CD4-positive, alpha-beta T cell treated with Interleukin-12 subunit alpha and Interleukin-12 subunit beta, for 1 hour (primary cell): ENCODE measurements around the gene C11orf91.
"Not testable (repeated sequence)": the region's sequence is repeated elsewhere in the genome, so short reads cannot be mapped to it uniquely, and the experiment has no call there.

Experiments used
- DNase-seq: peaks from one replicate; pipeline ENCODE4 v3.0.0-alpha.2; 2020

C11orf91 gene

DNA sequence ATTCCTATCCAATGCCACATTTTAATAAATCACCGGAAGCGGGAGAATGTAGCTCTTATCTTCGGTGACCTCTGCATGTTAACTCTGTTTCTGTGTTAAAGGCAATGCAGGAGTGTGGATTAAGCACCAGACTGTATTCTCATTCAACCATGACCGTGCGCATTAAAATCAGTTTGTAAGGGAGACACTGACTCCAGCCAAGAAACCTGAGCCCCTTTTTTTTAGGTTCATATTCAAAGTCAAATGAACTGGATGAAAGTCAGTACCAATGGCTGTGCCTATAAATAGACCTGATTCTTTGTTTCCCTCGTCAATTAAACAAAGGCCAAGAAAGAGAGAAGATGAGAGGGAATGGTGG, 32.2 kb downstream of the C11orf91 start:
- DNase-seq = no peak

DNA sequence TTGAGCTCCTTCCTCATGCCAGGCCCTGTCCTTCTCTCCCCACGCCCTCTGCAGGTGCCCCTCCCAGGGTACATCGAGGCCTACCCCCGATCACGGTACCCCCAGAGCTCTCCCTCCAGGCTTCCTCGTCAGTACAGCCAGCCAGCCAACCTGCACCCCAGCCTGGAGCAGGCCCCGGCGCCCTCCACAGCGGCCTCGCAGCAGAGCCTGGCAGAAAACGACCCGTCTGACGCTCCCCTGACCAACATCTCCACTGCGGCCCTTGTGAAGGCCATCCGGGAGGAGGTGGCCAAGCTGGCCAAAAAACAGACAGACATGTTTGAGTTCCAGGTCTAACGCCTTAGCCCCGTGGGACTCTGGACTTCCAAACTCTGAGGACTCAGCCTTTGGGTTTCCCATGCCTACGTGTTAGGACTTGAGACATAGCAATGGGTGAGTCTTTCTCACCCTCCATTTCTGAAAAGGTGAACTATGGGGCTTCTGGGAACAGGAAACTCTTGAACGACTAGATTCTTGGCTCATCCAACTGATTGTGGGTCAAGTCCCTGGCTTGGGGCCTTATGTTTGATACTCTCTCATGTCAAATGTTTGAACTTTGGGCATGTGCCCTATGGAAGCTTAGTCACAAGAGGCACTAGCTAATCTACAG, 32.7 kb downstream of the C11orf91 start:
- DNase-seq = no peak

DNA sequence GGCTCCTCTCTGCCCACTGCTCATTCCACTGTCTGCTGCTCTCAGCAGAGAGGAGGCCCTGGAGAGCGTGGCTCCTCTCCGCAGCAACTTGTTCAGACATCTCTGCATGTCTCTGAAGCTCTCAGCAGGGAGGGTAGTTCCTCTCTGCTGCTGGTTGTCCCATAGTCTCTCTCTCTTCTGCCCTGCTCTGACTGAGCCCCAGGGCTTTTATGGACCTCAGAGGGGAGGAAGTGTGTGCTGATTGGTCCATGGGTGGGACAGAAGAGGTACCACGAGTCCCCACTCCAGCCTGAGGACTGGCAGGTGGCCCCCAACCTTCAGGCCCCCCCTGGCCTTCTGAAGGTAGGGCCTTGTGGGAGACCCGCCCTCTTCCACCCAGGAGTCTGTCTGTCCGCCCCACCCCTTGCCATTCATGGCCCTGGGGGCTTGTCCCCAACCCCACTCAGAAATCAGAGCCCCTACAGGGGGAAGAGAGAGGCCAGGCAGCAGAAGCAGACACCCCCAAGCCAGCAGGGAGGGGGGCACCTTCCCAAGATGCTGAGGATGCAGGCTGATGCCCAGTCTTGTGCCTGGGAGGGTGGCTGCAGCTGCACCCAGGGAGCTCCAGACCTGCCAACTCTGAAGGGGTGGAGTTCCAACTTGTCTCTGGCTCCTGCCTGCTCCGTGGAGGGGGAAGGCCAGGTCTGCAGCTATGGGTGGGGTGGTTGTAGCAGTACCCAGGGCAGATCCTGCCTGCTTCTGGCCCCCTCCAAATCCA, 35.1 kb downstream of the C11orf91 start:
- DNase-seq = no peak

DNA sequence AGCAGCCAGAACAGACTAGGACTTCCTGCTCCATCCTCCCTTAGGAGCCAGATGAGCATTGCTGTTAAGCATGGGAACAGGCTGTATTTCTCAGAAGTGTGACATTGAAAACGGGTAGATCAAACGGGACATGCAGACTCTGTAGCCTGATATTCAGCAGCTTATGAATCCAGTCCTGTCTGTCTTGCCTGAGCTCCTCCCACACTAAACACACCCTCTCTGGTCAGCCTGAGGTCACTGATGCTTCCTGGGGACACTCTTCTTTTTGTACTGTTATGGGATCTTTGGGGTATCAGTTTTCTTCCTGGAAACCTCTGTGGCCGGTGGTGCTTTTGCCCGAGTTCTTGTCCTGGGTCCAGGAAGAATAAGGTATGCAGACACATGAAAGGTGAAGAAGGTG, 35.8 kb downstream of the C11orf91 start:
- DNase-seq = no peak

DNA sequence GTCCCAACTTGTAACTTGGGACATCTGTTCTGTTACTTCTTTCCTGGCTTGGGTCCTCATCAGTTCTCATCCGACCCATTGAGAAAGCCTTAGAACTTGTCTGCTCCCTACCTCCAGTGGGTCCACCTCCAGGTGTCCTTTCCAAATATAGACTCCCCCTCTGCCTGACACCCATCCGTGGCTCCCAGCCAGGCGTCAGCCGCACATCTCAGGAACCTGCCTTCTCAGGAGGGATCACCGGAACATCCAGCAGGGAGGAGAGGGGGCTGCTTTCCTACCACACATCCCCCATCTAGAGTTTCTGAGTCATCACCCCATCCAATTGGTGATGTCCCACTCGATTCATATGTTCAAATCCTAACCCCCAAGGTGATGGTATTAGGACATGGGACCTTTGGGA, 36.5 kb downstream of the C11orf91 start:
- no peak for DNase-seq

DNA sequence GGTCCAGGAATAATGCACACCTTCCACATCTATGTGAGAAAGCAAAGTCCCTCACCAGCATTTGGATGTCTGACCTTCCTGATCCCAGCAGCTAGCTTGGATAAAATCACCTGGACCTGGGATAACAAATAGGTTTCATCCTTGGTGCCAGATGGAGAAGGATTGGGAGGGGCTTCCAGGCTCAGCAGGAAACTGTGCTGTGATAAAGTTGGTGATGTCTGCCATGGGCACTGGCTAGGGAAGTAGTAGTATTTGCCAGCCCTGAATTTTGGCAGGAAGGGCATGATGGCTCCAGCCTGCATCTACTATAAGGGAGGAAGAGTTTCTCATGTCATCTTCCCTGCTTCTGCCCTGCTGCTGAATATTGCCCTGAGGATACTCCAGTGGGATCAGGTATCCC, 37.5 kb downstream of the C11orf91 start:
- DNase-seq = no peak

DNA sequence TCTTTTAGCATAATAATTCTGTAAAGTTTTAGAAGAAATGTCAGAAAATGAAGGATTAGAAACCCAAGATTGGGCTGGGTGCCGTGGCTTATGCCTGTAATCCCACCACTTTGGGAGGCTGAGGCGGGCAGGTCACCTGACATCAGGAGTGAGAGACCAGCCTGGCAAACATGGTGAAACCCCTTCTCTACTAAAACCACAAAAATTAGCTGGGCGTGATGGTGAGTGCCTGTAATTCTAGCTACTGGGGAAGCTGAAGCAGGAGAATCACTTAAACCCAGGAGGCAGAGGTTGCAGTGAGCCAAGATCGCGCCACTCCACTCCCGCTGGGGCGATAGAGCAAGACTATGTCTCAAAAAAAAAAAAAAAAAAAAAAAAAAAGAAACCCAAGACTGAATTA, 39.1 kb downstream of the C11orf91 start:
- DNase-seq = not testable (repeated sequence)

DNA sequence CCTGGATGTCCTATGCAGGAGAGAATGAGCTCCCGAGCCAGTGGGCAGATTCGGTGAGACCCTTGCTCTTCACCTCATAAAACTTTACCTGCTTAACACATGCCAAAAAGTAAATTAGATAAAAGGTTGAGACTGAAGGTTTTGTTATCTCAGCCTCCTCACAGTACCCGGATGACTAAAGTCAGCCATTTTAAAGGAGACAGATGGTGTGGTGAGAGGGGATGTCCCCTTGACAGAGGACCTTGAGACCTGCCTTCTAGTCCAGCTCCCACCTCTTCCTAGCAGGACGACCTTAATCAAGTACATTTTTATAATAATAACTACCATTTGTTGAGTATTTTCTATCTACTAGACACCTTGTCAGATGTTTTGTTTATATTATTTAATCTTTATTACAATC, 39.7 kb downstream of the C11orf91 start:
- DNase-seq = no peak

DNA sequence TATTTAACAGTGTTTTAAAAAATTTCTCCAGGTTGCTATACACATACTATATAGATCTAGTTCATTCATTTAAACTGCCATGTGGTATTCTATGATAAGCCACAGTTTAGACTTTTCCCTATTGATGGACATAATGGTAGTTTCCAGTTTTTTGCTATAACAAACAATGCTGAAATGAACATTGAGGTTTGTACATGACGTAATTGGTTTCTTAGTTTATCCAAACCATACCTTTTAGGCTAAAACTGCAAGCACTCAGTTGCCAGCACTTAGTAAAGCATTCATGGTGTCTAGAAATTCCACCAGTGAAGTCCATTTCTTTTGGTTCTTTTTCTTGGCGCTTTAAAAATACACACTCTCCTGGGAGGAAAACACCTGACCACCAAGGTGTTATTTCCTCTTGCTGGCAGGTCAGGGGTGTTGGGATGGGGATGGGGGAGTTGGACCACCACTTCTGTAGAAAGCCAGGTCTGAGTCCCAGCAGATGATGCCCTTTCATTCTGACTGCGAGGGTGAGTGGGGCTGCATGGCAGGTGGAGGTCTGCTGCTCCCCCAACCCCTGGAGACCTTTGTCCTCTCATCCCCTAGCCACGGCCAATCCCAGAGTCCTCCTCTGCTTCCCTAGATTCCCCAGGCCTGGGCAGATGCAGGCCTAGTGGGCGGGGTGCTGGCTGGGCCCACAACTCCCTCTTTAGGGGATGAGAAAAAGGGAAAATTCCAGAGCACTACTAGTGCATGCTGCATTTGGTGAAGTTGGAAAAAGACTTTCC, 41.1 kb downstream of the C11orf91 start:
- no peak for DNase-seq

DNA sequence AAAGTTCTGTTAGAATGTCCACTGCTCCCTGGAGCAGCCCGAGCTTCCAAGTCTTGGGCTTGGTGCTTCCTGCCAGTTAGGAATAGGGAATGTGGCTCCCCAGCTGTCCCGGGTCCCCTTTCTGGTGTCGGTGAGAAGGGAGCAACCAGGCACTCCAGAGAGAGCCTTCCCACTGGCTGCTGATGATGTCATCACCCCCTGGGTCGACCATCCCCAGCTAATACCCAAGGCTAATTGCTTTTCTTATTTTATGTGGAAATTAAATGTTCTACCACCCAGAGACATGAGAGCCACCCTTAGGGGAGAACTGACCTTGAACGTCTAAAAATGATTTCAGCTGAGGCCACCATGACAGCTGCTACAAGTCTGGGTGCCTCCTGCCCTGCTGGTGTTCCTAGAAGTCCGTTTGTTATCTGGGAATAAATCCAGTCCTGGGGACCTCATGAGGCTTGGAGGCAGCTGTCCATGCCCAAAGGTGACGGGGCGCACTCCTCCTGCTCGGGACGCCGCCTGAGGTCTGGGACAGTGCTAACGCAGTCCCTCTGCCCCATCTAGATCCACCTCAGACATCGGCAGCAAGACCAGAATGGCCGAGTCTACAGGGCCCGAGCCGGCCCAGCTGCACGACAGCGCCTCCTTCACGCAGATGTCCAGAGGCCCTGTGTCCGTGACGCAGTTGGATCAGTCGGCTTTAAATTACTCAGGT, 42.3 kb downstream of the C11orf91 start:
- no peak for DNase-seq

DNA sequence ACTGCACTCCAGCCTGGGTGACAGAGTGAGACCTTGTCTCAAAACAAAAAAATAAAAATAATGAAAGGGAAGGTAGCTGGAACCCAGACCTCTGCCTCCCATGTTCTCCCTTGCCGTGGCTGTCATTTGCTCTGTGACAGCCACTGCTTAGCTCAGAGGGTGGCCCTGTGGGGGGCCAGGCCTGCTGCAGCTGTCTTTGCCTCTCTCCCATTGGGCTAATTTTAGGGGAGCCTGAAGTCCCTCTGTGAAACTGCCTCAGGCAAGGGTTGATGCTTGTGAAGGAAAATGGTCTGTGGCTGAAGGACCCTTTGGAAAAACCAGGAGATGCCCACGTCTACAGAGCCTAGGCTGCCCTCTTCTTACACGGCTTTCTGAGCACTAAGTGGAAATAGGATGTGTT, 42.9 kb downstream of the C11orf91 start:
- no peak for DNase-seq

DNA sequence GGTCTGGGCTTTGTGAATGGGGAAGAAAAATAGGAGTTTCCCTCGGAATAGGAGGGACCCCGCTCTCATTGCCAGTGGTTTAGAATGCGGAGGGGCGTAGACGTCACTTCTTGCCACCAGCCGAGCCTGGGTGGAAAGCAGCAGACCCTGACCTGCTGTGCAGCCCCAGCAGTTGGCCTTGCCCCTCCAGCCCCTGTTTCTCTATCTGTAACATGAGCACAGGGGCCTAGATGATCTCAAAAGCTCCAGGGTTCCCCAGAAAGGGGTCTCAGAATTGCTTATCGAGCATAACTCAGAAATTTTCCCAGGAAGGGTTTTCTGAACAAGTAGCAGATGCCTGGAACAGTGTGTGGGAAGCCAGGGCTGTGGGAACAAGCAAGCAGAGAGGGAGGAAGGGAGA, 43.9 kb downstream of the C11orf91 start:
- DNase-seq = no peak

DNA sequence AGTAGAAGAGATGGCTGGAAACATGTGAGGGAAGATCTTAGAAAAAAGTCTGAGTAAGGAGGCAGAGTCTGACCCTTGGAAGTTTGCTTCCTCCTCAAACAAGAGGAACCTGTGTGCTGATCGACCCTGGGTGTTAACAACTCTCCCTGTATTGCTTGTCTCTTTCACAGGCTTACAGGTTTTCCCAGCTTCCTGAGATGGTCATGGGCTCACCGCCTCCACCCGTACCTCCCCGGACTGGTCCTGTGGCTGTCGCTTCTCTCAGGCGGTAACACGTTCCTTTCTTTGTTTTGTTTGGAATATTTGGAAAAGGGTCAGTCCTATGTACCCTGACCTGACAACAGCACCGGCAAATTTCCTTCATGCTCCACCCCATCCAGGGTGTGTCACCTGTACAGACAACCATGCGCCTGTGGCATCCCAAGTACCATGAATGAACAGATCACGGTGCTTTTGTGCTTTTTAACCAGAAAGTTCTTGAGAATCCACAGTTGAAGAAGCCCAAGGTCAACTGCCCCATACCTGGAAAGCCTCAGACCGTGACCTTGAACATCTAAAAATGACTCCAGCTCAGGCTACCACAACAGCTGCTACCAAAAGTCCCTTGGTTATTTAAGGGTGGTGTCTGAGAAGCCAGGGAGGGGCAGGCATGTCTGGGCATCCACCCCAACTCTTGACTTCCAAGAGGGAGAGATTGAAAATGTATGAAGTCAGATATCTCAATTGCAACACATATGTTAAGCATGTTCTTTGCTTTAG, 44.6 kb downstream of the C11orf91 start:
- no peak for DNase-seq

DNA sequence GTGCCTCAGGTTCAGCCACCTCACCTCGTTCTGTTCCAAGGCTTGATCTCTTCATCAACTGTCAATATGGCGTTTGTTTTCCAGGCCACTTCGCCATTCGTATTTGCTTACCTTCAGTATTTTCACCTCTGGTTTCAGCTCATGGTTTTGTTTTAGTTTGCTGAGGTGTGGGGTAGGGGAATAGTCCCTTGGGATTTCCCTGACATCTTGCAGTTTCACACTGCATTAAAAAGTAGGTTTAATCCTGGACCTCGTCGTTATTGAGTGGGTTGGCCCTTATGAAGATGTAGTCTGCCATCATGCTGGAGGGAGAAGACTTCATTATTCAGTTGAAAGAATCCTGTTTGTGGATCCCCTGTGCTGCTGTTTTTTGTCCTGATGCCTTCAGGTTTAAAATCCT, 46.0 kb downstream of the C11orf91 start:
- no peak for DNase-seq

DNA sequence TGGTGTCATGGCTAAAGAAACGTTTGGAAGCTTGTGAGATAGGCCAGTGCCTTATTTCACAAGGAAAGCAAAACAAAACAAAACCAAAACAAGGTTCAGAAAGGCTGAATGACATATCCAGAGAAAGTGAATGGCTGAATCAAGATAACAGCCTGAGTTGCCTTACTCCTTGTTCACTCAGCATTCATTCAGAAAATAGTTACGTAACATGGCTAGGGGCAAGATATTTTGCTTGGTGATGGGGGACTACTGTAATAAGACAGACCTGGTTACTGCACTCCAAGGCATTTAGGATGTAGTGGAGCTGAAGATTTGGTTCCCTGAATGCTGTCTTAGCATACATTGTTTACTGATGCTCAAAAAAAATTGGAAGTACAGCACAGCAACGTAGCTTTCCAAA, 47.7 kb downstream of the C11orf91 start:
- DNase-seq = no peak

DNA sequence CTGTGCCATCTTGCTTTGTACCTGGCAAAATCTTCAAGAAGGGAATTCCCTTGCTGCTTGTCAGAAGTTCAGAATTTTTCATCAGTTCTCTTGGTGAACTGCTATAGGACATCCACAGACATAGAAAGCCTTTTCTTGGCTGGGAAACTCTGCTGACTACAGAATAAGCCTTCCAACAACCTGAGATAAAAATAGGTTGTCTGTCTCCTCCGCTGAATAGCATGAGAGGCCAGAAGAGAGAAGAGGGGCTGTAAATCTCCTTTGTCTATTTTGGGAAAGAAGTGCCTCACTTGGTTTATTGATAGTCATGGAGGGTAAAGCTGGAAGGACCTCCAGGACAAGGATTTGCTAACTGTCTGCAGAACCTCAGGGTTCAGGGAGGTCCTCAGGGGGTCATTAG, 48.2 kb downstream of the C11orf91 start:
- no peak for DNase-seq

DNA sequence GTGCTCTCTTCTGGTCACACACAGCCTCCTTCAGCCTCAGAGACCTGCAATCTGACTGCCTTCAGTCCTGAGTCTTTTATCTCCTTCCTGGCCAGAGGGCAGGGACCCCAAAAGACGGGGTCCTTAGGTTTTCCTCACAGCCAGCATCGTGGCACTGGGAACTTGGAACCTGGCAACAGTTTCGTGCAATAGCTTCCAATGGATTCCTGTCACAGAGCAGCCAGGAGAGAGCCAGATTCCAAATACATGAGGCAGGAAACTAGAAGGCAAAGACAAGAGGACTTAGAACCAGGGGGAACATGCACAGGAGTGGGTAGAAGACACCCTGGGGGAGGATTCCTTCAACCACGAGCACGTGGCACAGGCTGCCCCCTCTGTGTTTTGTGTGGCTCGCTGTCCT, 48.6 kb downstream of the C11orf91 start:
- DNase-seq = no peak

DNA sequence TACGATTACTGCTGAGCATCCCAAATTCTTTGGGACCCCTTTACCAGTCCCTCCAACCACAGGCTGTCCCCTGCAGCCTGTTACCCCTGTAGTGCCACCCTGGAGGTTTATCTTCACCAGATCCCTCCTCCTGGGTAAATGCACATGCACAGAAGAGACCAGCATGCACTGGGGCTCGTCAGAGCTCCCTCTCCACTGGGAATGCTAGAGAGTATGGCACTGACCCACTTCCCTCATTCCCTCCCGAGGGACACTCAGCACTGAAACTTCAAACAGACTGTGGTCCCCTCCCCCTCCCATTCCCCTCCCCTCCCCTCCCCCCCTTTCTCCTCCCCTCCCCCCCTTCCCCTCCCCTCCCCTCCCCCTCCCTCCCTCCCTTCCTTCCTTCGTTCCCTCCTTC, 49.1 kb downstream of the C11orf91 start:
- no peak for DNase-seq

DNA sequence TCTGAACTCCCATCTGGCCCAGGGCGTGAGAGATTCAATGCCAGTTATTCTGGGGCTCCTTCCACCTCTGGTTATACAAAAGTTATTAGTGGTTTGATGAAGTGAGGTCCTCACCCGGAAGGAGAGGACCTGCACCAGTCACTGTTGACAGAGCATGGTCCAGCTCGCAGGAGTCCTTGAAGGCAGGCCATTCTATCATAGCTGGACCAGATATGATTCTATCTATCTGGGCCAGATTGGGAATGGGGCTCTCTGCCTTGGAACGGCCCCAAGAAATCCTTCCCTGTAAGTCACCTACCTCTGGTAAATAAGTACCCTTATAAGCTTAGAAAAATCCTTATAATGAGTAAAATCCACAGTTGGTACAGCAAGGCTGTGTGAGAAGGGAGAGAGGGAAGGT, 50.7 kb downstream of the C11orf91 start:
- no peak for DNase-seq
